Cerebellar nuclear complex (tissue), 1 donor: ENCODE results near the gene LDLRAD4.

ENCODE experiments used
- DNase-seq, 2 experiments: peaks; one replicate each; lab custom pipeline; 2025; lab: John Stamatoyannopoulos, UW

The LDLRAD4 gene

GRCh38 chr18:13447621-13448334, 229.2 kb downstream of the LDLRAD4 start:
- DNase-seq = no peak

DNA sequence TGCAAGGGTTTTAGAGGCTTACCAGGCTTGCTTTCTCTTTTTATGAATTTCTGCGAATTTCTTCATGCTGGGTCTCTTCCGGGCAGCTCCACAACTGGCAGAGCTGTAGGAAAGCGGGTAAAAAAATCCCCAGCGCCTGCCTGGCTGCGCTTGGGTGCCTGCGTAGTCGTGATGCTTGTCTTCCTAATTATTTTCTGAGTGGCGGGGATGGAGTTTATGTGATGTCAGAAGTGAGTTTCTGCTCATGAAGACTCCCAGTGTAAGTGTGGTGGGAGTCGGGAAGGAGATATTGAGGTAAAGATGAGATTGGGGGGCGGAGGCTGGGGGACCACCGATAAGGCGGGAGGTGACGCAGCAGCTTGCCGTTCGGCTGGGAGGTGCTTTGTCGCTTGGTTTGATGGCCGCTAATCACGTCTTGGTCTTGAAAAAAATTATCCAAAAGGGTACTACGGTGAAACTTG, 229.8 kb downstream of the LDLRAD4 start:
- DNase-seq = no peak

GRCh38 chr18:13449651-13450050, 231.1 kb downstream of the LDLRAD4 start:
- no peak for DNase-seq

DNA sequence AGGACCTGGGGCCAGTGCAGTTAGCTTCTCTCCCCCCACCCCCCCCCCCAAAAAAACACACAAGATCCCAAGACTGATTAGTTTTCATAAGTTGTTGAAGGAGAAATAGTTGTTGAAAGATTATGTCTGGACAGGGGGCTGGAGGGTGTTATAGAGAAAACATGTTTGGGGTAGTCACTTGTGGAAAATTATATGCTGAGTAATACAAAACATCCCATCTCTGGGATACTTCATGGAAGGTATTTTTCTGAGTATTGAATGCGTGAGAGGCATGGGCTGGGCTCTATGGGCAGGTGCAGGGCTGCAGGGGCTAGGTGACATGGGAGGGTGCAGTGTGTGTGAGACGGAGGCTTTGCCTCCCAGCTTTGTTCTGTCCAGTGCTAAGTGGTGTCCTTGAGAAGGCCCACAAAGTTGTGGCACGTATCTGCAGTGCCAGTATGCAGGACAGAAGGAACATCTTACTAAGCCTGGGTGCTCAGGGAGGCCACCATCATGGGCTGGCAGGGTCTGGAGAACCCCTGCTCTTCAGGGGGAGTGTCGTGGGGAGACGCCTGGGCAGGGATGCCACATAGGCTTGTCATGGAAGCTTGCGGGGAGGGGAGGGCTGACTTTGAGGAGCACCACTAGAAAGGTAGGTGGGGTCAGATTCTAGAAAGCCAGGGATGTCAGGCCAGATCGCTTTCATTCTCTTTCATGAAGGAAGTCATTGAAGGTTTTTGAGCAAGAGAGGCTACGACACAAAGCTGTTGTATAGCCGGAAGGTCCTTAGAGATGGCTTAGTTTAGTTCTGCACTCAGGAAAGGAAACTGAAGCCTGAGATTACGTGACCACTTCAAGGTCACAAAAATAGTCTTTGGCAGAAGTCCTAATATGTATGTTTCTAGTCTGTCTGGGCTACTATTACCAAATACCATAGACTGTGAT, 232.0 kb downstream of the LDLRAD4 start:
- no peak for DNase-seq

- no peak for DNase-seq
These were observed 232.6 kb downstream of the LDLRAD4 start for GRCh38 chr18:13451213-13451540.

- peak; percentile 42 to 79 for DNase-seq
These were observed 233.3 kb downstream of the LDLRAD4 start for GRCh38 chr18:13451661-13452387.

DNA sequence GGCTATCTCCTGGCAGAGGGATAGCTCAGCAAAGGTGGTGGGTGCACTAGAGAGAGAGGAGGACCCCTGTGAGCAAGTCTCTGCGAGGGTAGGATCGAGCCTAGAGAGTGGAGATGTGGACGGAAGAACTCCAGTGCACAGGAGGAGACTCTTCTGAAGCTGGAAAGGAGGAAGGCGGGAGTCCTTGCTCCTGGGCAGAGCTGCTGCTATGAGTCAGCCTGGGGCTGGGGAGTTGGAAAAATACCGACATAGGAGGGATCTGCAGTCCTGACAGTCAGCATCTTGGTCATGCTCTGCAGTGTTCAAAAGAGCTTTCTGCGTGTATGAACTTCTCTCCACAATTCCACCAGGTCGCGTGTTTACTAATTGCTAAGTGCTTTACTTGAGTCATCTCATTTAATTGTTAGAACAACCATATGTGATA, 233.8 kb downstream of the LDLRAD4 start:
- peak in 1 of 2 experiments; percentile 32 for DNase-seq

DNA sequence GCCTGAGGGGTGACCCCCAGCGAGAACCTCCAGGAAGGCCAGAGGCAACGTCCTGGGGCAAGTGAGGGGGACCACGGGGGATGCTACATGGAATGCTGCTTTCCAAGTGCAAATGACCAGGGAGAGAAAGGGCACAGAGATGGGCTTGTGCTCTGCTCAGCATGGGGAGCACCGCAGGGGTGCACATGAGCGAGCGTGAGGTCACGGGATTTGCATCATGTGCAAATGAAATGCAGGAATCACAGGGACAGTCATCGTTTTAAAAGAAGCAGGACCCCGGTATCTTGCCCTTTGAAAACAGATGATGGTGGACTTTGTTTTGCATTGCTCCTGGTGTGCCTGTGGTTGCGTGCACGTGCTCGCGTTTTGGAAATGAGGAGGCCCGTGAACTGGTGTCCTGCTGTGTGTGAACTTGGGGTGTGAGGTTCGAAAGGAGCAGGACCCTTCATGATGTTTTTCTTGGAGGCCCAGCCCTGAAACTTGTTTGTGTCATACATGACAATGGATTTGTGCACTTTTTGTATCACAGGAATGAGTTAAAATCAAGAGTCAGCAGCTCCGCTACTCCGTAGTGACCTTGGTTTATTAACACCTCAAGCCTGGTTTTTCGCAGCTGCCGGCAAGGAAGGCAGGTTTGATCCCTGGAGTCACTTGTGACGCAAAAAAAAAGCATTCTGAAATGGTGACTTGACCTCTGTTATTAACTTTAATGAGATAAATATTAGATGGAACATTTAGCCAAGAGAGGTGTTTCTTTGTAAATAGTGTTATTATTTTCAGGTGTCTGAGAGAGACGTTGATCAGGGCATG, 234.5 kb downstream of the LDLRAD4 start:
- DNase-seq = no peak

DNA sequence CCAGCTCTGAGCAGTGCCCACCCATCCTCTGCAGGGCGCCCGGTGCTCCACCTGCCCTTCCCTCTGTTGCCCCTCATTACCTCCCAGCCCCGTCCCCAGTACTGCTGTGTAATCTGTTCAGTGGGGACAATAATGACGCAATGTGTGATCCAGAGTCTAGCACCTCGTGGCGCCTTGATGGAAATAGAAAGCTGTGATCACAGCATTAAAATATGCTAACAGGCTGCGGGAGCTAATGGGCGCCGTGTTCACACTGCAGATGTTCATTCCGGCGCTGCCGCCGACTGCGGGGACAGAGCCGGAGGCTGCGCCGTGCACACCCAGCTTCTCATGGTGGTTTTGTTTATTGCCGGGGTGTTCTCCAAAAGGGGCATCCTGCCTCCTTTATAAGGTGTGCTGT, 235.2 kb downstream of the LDLRAD4 start:
- DNase-seq = no peak

- DNase-seq = no peak
These were observed 236.0 kb downstream of the LDLRAD4 start for GRCh38 chr18:13454363-13455150.

DNA sequence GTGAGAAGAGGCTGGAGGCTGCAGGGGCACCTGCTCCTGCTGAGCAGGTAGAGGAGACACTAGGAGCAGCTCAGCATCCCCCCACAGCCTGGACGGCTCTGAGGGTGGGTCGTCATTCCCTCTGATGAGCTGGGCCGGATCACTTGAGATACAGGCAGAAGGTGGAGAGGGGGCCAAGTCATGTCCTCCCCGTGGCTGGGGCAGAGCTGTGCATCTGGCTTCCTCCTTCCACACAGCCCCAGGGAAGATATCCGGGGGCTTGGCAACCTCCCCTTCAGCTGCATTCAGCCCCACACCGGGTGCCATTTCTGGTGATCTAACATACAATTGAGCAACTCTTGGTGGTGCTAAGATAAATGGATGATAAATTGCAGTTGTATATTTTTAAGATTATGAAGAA, 236.9 kb downstream of the LDLRAD4 start:
- no peak for DNase-seq

GRCh38 chr18:13455960-13456481, 237.5 kb downstream of the LDLRAD4 start:
- DNase-seq = peak; percentile 10 to 37

DNA sequence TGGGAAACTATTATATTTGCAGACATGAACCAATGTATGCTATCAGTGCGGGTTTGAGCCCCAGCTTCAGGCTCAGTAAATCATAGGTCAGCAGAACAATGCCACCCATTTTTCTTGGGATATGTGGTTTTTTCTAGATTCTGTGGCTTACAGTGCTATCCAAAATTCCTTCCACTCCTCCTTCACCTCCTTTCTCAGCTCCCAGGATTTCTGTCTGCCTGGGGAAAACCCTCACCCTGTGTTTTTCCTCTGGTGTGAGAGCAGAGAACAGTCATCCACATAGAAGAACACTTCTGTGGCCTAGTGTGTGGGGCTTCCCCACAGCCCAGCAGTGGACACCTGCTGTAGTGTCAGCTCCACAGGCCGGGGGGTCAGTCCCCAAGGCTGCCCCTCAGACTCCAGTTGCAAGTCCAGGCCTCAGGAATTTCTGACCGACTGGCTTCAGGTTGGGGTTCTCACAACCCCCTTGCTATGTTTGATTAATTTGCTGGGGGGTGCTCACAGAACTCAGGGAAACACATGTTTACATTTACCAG, 238.2 kb downstream of the LDLRAD4 start:
- DNase-seq = no peak

DNA sequence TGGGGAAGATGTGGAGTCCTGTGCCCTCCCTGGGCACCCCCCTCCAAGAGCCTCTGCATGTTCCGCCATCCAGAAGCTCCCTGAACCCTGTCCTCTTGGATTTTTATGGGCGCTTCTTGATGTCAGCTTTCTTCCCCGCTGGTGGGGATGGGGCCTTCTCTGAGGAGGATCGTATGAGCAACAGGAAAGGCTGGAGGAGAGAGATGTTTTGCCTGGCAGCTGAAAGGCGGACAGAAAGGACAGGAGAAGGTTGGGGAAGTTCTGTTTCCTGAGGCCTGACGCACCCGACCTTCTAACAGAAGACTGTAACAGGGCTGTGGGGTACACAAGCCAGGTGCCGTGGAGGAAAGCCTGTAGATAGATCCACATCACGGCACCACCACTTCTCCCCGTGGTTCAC, 238.8 kb downstream of the LDLRAD4 start:
- DNase-seq = no peak

DNA sequence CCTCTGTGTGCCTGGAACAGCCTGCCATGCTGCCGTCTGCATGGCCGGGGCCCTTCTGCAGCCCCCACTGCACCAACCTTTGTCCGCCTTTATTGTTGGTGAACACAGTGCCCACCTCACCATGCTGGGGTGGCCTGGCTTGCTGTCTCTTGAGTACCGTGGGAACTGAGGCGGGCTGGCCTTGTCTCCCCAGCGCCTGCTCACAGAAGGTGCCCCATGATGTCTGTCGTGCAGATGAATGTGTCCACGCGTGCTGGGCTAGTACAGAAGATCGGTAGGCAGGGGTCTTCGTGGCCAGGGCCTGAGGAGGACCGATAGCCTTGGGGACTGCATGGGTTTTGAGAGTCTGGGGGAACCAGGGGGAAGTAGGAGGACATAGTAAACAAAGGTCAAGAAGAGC, 242.4 kb downstream of the LDLRAD4 start:
- DNase-seq = no peak

- no peak for DNase-seq
These were observed 242.9 kb downstream of the LDLRAD4 start for GRCh38 chr18:13461469-13461868.

DNA sequence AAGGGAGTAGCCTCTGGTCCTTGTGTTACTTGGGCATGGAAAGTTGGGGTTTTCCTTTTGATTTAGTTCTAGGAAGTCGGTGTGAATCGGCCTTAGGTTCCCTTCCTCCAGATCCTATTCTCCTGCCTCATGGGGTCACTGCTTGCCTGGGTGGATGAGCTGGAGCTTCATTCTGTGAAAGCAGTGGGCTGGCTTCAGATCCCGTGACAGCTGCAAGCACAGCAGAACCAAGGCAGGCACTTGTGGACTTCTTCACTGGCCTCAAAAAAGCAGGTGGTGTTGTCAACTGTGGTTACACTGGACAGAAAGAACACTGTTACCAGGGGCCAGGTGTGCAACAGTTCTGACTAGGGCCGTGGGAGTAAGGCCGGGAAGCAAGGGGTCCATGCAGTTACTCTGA, 243.4 kb downstream of the LDLRAD4 start:
- no peak for DNase-seq

DNA sequence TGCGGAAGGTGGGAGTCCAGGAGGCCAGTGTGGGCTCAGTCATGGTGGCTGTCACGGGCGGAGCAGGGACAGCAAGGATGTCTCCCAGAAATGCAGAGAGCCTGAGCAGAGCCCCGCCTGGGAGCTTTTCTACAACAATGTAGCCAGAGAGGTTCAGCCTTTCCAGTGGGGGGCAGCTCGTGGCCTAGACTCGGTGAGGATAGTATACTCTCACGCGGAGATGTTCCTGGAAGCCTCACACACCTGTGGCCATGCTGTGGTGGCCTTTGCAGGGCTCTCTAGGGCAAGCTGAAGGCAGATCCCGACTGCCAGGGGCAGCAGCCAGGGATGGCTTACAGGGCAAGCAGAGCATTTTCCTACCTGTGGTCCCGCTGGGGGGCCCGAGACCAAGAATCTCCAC, 244.1 kb downstream of the LDLRAD4 start:
- DNase-seq = no peak

DNA sequence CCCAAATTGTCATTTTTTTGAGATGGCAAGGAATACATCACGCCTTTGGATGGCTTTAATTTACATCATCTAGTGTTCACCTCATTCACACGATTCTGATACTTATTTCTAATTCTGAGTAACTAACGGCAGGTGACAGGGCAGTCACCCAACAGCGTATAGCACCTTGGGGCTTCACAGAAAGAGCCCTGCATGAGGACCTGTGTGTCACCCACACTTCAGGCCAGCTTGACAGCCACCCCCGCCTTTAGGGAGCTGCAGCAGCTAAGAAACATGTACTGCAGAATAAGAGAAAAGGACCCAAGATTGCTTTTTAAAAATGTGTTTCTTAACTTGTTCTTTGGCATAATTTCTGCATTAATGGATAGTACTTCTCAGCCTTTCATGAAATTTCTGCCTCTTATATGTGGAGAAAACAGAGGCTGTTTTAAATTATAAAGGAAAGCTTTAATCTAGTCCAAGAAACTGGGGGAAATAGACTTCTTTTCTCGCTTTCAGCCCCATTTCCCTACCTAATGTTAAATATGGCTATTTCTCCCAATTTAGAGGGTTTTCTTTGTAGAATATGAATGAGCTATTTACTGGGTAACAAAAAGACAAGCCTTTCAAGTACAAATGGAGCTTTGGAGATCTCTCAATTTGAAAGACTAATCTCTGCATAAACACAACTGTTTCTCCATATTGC, 245.1 kb downstream of the LDLRAD4 start:
- no peak for DNase-seq
